GM19328 (cell line): ENCODE measurements around the gene PCDHGA5.
"Not testable (repeated sequence)": the region's sequence is repeated elsewhere in the genome, so short reads cannot be mapped to it uniquely, and the experiment has no call there.

ENCODE experiments used
- ATAC-seq: cut with Tn5 transposase; IDR thresholded peaks from one replicate; pipeline ENCODE4 v1.9.1; 2021; ENCODE audit warnings: mild to moderate bottlenecking, moderate library complexity; ENCODE audit not compliant: unreplicated experiment

The PCDHGA5 gene

DNA sequence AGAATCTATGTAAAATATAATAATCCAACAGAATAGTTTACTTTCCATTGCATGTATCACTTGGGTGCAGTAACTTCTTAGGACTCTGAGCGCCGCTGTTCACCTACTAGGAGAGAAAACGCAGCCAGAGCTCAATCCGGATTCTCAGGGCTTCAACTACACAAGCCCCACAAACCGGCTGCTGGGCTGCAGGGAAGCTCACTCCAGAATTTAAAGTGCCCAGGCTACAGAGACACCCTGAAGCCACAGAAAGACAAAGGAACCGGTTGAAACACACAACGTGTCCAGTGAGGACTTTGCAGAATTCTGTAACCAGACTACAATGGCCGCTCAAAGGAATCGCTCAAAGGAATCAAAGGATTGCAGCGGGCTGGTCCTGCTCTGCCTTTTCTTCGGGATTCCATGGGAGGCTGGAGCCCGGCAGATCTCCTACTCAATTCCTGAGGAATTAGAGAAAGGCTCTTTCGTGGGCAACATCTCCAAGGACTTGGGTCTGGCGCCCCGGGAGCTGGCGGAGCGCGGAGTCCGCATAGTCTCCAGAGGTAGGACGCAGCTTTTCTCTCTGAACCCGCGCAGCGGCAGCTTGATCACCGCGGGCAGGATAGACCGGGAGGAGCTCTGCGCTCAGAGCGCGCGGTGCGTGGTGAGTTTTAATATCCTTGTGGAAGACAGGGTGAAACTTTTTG lies 49.0 kb downstream of the PCDHGA5 start, which contains the start of gene PCDHGA10:
PCDHGA10 (plus strand) TSS at position 134 of the 686 bp plus-strand sequence; CDS start at position 323, 189 bp downstream.
- no peak for ATAC-seq

DNA sequence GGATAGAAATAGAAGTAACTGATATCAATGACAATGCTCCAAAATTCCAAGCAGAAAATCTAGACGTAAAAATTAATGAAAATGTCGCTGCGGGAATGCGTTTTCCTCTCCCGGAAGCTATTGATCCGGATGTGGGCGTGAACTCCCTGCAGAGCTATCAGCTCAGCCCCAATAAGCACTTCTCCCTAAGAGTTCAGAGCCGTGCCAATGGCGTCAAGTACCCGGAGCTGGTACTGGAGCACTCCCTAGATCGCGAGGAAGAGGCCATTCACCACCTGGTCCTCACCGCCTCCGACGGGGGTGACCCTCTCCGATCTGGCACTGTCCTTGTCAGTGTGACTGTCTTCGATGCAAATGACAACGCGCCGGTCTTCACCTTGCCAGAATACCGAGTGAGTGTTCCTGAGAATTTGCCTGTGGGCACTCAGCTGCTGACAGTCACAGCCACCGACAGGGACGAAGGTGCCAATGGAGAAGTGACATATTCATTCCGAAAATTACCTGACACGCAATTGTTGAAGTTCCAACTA lies 49.6 kb downstream of the PCDHGA5 start:
- no peak for ATAC-seq

DNA sequence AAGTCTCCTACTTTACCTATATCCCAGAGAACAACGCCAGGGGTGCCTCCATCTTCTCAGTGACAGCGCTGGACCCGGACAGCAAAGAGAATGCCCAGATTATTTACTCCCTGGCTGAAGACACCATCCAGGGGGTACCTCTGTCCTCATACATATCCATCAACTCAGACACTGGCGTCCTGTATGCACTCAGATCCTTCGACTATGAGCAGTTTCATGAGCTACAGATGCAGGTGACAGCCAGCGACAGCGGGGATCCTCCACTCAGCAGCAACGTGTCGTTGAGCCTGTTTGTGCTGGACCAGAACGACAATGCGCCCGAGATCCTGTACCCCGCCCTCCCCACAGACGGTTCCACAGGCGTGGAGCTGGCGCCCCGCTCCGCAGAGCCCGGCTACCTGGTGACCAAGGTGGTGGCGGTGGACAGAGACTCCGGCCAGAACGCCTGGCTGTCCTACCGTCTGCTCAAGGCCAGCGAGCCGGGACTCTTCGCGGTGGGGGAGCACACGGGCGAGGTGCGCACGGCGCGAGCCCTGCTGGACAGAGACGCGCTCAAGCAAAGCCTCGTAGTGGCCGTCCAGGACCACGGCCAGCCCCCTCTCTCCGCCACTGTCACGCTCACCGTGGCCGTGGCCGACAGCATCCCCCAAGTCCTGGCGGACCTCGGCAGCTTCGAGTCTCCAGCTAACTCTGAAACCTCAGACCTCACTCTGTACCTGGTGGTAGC lies 50.7 kb downstream of the PCDHGA5 start:
- ATAC-seq, result not testable (repeated sequence)

DNA sequence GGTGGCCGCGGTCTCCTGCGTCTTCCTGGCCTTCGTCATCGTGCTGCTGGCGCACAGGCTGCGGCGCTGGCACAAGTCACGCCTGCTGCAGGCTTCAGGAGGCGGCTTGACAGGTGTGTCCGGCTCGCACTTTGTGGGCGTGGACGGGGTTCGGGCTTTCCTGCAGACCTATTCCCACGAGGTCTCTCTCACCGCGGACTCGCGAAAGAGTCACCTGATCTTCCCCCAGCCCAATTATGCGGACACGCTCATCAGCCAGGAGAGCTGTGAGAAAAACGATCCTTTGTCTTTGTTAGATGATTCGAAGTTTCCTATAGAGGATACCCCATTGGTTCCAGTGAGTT lies 51.3 kb downstream of the PCDHGA5 start:
- not testable (repeated sequence) for ATAC-seq
